A172 (cell line): ENCODE measurements around the gene LEP. TPM values are rescaled to one million over a fixed set of nuclear protein-coding genes. Genes with fewer than 3 reads are reported as not detected.

Experiments
- DNase-seq: peaks from one replicate; pipeline ENCODE4 v3.0.0-alpha.2; 2015; ENCODE audit warnings: low spot score
- total RNA-seq: library from RNA; depleted of rRNA; stranded (reverse); fragments of >200 nt; shearing (Covaris generic); gene quantifications from 2 replicates; pipeline ENCODE4 v1.2.3, GENCODE V29; 2014

Gene LEP
- total RNA-seq, 1 experiment from 2014 or later, result not detected

DNA sequence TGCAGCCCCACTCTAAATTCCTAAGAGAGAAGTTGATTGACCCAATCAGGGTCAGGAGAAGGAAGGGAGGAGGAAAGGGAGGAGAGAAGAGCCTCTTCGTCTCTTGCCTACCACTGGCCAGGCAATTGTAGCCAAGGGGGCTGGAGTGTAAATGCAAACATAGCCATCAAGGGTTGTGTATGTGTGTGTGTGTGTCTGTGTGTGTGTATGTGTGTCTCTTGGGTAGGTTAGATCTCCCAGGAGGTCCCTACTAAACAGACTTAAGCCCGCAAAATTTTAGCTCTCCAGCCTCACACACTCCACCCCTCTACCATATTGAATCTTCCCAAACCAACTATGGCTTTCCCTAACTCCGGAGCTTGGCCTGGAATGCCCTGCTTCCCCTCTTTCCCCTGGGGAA is 3.8 kb downstream of the LEP start:
- no peak for DNase-seq

- DNase-seq, result no peak
Observed at GRCh38 chr7:128247108-128247507, 6.0 kb downstream of the LEP start.

DNA sequence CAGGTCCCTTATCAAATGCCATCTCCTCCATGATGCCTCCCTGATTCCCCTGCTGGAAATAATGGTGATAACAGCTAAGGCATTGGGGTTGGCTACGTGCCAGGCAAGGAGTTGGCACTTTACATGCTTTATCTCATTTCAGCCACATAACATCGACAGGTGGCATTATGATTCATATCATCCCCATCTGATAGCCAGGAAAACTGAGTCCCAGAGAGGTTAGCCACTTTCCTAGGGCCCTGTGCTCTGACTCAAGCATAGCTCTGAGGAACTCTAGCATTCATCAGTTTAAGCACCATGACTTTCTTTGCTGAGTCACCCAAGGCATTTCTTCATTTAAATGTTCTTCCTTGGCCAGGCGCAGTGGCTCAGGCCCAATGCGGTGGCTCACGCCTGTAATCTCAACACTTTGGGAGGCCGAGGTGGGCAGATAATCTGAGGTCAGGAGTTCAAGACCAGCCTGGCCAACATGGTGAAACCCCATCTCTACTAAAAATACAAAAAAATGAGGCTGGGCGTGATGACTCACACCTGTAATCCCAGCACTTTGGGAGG is 6.6 kb downstream of the LEP start:
- peak; percentile 27 for DNase-seq

GRCh38 chr7:128251337-128251736 is 10.3 kb downstream of the LEP start:
- no peak for DNase-seq

- DNase-seq, result no peak
Observed at GRCh38 chr7:128253701-128254100, 12.6 kb downstream of the LEP start.

GRCh38 chr7:128254470-128254869 is 13.4 kb downstream of the LEP start:
- no peak for DNase-seq

DNA sequence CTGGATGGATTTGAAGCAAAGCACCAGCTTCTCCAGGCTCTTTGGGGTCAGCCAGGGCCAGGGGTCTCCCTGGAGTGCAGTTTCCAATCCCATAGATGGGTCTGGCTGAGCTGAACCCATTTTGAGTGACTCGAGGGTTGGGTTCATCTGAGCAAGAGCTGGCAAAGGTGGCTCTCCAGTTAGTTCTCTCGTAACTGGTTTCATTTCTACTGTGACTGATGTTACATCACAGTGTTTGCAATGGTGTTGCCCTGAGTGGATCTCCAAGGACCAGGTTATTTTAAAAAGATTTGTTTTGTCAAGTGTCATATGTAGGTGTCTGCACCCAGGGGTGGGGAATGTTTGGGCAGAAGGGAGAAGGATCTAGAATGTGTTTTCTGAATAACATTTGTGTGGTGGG is 14.2 kb downstream of the LEP start:
- DNase-seq, result no peak

DNA sequence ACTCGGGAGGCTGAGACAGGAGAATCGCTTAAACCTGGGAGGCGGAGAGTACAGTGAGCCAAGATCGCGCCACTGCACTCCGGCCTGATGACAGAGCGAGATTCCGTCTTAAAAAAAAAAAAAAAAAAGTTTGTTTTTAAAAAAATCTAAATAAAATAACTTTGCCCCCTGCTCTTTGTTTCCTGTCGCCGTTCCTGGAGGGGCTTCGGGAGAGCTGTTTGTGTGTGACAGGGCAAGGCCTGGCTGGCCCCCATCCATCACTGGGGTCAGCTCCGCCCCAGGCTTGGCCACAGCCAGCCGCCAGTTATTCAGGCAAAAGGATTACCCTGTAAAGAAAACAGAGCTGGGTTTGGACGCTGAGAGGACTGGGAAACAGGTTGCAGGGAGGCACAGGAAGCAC is 16.4 kb downstream of the LEP start:
- no peak for DNase-seq

- no peak for DNase-seq
Observed at GRCh38 chr7:128259131-128260061, 18.3 kb downstream of the LEP start.

- DNase-seq, result no peak
Observed at GRCh38 chr7:128260069-128260795, 19.2 kb downstream of the LEP start.

DNA sequence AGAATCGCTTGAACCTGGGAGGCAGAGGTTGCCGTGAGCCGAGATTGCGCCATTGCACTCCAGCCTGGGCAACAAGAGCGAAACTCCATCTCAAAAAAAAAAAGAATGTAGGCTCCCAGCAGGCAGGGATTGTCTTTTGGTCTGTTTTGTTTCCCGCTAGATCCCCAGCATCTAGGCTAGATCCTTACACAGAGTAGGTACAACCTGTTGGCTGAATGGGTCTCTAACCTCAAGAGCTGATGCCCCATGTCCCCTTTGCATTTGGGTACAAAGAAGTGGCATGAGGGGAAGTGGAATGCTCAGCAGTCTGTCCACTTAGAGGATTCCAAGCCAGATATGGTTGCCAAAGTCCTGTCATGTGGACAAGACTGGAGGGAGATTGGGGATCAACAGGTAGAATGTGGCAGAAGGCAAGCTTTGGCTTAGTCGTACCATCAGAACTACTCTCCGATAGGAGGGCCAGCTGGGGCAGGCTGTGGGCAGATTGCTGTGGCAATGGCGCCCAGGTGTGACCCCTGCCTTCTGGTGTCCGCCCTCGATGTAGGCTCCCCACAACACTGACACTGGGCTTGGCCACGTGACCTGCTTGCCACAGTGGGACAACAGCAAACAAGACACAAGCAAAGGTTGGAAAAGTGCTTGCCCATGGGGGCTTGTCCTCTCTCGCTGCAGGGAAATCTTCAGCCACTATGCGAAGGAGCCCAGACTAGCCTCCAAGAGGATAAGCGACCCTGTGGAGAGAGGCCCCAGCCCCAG is 21.4 kb downstream of the LEP start:
- DNase-seq, result no peak

DNA sequence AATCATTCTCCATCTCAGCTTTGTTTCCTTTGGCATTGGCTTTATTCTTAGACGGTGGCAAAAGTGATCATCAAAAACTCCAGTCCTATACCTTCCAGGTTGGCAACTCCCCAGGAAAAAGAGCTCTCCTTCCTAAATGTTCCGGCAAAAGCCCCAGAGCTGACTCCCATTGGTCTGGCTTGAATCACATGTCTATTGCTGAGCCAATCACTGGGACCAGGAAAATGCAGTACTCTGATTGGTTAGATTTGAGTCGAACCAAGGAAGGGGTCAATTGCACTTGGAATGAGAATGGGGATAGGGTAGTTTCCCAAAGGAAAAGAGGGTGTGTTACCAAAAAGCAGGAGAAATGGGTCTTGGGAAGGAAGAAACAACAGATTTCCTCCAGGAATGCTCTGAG is 22.3 kb downstream of the LEP start:
- no peak for DNase-seq

GRCh38 chr7:128264477-128264876 is 23.4 kb downstream of the LEP start:
- no peak for DNase-seq

DNA sequence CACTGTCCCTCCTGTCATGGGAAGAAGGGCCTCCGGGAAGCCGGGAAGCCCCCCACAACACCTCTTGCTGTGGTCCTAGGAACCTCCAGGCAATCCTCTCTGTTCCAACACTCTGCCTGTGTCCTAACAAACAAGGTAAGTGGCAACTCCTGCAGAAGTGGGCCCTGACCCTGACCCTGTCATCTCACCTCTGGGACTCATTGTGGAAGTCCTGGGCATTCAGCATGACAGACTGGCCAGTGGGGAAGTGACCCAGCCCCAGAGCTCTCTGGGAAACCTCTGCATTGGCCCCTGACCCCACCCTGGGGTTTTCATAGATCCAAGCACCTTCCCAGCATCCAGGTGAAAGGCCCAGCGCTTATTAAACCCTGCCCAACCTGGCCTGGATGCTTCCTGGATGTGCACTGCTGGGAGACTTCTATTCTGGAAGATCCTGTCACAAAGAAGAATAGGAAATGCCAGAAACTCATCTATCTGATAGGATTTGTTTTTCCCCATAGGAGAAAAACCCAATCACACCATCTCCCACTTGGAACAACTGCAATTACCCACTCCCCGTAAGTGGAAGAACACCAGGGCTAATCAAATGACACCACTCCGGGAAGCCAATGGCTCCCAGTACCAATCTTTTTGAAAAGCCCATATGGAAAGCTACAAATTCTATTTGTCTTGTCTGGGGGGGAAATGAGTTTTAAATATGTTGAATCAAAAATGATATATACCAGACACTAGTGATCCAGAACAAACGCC is 24.3 kb downstream of the LEP start:
- no peak for DNase-seq

GRCh38 chr7:128265906-128266300 is 24.8 kb downstream of the LEP start:
- DNase-seq, result no peak

DNA sequence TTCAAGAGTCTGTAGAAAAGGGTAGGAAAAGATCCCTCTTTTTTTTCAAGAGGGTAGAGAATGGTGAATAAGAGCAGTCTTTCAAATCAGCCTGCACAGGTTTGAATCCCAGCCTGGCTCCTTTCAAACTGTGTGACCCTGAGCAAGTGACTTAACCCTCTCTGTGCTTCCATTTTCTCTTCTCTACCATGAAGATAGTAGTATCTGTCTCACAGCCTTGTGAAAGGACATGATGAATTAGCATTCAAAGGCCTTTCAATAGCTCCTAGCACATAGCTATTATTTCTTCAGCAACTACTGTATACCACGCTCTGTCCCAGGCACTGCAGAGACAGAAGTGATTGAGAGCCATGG is 25.4 kb downstream of the LEP start:
- no peak for DNase-seq

DNA sequence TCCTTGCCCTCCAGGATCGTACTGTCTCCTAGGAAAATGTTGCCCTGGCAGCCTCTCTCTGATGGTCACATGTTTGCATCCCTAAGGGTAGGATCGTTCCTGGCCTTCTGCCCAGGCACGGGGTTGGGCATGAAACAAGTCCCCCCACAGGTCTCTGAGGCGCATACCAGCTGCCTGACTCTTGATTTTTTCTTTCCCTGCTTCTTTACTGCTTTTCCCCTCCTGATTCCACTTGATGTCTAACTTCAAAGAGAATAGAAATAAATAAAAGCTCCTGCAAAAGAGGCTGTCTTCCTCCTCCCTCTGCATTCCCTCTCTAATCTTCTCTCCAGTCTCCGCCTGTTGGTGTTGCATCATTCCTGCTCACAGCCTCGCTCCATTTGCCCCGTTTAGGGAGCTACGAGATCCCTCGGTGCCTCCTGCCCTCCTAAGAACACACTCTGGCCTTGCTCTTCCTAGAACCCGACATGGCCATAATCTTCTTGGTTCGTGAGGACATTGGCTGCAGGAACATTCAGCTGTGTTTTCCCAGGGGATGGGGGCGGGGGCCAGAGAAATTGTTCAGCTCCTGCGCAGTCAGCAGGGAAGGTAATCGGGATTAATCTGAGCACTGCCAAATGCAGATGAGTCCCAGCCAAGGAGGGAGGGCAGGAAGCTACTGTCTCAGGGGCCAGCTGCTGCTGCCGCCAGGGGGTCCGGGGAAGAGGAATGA is 26.0 kb downstream of the LEP start:
- peak; percentile 43 for DNase-seq

DNA sequence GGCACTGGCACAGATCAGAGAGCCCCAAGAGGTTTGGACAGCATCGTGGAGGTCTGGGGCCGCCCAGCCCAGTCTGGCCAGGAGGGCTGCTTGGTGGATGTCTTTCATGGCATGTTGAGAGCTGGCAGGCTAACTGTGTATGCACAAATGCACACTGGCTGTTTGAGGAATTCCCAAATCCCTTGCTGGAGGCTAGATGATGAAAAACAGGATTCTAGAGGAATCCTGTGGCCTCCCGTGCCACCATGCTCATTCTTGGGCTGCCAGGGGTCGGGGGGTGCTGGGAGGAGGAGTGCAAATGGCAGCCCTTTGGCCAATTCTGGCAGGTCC is 26.5 kb downstream of the LEP start:
- no peak for DNase-seq

DNA sequence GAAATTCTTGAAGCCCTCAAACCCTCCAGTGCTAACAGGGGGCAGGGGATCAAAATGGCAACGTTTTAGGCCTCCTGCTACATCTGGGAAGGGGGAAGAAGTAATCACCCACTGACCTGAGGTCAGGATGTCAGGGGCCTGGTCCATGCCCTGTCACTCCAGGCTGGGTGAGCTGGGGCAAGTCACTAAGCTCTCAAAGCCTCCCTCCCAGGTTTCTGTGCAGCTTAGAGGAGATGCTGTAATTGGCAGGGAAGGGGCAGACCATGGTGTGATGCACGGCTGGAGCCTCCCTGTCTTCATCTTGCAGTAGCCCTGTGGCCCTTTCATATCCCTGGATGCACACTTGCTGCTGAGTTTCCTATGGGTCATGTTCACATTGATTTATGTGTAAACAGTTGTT is 27.2 kb downstream of the LEP start:
- DNase-seq, result no peak

DNA sequence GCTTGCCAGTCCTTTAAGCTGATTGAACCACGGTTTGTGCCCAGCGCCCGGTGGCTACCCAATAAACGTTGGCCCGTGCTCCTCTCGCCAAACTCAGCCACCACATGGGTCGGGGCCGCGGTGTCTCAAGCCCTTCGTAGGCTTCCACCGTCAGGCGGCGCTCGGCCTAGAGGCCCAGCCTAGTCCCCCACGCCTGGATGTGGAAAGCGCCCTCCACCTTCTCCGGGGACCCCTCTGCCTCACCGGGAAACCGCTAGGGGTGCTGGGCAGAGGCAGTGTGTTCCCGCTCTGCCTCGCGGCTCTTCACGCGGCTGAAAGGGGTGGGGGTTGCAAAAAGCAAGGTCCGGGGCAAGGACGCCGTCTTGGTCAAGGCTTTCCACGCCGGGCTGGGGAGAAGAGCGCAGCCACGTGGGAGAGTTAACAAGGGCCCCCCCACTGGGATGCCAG is 29.8 kb downstream of the LEP start:
- DNase-seq, result no peak

GRCh38 chr7:128271471-128271941 is 30.4 kb downstream of the LEP start:
- no peak for DNase-seq
